Activated CD4-positive, alpha-beta T cell treated with anti-CD3 and anti-CD28 coated beads for 24 hours (primary cell): ENCODE results near the gene PI16.
"Not testable (repeated sequence)": the region's sequence is repeated elsewhere in the genome, so short reads cannot be mapped to it uniquely, and the experiment has no call there.

ENCODE experiments used
- DNase-seq, 2 donors: peaks; one replicate each; pipeline ENCODE4 v3.0.0-alpha.2; 2020; ENCODE audit warnings: low read depth in 2 of 2

The PI16 gene

GRCh38 chr6:36929152-36929551 lies 25.4 kb upstream of the PI16 start:
- no peak for DNase-seq

DNA sequence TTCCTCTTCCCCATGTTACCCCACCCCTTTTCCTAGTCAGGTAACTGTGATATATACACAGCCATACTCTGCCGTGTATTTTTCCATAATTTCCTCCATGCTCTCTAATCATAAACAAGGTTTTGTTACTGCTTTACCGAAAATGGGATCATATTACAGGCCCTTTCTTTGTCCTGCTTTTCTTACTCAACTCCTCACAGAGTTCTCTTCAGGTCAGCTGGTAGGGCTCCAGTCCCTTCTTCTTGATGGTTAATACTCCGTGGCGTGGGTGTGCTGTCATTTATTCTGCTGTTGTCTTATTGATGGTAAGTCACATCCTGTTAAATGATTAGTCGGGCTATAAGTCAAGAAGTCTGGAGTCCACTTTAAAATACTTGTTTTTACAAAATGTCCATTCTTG lies 24.9 kb upstream of the PI16 start:
- no peak for DNase-seq

GRCh38 chr6:36930483-36930882 lies 24.1 kb upstream of the PI16 start:
- DNase-seq: no peak

GRCh38 chr6:36933102-36933501 lies 21.4 kb upstream of the PI16 start:
- no peak for DNase-seq

DNA sequence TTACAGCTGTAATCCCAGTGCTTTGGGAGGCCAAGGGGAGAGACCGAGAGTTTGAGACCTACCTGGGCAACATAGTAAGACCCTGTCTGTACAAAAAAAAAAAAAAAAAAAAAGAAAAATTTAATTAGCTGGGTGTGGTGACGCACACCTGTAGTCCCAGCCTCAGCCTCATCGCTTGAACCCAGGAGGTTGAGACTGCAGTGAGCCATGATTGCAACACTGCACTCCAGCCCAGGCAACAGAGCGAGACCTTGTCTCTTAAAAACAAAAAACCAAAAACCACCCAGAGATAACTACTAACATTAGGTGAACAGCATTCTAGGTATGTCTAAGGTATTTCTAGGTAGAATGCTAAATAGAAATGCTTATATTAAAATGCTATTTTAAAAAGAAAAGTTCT lies 21.0 kb upstream of the PI16 start:
- no peak for DNase-seq

- DNase-seq: no peak
Observed at GRCh38 chr6:36934901-36935300, 19.6 kb upstream of the PI16 start.

DNA sequence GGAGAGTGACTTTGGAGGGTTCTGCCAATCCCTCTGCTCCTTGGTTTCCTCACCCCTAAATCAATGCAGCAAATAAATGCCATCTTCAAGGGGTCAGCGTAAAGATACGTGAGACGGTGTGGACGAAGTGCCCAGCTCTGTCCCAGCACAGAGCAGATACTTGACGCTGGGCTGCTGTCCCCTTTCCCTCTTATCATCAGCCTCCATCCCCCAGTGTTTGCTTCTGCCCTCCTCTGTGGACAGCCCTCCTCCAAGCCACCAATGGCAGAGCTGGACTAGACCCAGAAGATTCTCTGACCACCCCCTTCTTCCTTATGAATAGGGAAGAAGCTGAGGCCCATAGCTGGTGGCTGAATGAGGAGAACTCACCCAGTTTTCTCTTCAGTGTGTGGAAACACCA lies 17.7 kb upstream of the PI16 start:
- DNase-seq: no peak

DNA sequence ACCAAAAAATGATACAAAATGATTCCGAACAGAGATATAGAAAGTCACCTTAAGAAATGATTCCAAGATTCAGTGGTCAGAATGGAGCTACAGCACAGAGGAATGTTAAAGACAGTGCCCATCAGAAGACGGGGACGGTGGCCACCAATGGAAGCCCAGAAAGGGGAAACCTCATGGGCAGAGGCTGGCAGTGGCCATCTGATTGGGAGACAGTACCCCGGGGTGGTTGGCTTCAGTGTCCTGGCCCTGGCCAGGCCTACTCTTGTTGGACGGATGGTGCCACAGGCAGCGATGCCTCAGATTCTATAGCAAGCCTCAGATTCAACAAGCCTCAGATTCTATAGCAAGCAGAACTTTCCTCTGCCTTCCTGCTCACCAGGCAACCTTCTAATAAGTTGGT lies 16.6 kb upstream of the PI16 start:
- DNase-seq: no peak

DNA sequence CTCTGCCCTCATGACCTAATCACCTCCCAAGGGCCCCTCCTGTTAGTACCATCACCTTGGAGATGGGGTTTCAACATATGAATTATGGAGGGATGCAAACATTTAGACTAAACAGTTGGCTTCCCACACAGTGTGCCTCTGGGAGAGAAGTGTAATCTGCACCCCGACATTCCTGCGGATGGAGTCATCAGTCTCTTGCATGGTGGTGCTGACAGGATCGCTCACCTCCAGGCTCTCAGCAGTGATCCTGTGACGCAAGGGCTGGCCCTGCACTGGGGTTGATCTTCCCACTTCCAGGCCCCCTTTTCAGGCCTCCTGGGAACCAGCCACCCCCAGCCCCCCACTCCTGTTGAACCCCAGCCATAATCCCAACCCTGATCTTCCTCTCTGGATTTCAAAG lies 16.0 kb upstream of the PI16 start:
- no peak for DNase-seq

DNA sequence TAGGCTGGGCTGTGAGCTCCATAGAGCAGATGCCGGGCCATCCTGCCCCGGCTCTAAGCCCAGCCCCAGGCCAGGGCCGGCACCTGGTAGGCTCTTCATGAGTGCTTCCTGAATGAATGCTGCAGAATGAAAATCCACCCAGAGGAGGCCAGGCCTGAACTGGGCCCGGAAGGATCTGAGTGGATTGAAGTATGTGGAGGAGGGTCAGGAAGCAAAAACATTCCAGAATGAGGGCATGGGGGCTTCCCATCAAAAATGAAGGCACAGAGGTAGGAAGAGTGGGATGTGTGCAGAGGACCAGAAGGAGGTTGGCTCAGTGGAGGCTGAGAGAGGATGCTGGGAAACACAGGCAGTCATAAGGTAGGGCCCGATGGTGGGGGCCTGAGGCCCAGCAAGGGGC lies 15.5 kb upstream of the PI16 start:
- DNase-seq: not testable (repeated sequence)

DNA sequence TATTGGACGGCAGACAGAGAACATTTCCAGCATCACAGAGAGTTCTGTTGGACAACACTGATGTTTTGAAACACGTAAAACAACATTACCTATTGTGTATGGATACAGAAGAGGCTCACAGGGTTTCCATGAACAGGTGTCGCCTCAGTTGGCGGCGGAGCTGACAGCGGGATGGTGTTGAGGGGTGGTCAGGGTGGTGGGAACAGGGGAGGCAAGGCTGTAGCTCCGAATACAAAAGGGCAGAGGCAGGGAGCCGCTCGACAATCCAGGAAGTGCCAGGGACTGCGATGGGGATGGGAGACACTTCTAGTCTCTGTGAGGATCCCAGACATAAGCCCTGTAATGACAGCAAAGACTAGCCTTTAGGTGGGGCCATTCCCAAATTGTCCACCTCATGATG lies 14.5 kb upstream of the PI16 start:
- no peak for DNase-seq

- not testable (repeated sequence) for DNase-seq
Observed at GRCh38 chr6:36941561-36941960, 13.0 kb upstream of the PI16 start.

DNA sequence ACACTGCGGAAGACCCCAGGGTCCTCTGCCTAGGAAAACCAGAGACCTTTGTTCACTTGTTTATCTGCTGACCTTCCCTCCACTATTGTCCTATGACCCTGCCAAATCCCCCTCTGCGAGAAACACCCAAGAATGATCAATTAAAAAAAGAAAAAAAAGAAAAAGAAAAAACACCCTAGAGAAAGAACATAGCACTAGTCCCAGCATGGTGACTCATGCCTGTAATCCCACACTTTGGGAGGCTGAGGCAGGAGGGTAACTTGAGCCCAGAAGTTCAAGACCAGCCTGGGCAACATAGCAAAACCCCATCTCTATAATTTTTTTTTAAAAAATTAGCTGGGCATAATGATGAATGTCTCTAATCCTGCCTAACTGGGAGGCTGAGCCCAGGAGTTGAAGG lies 12.2 kb upstream of the PI16 start:
- not testable (repeated sequence) for DNase-seq

DNA sequence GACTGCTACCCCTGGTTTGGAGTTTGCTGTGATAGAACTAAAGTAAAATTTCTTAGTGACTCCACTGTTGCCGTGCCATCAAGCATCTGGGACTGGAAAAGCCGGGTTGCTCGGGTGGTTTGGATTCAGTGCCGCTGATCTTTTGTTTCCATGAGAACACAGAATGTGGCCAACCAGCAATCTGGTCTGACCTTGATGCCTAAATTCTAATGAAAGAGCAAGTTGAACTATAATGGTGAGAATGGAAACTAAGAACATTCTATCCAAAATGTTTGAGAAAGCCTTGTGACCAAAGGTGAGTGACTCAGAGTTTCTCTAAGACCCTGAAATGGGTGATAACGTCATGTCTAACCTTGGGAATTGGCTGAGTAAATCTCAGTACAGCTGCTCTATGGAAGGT lies 9.9 kb upstream of the PI16 start:
- no peak for DNase-seq

GRCh38 chr6:36945301-36945700 lies 9.2 kb upstream of the PI16 start:
- no peak for DNase-seq

- no peak for DNase-seq
Observed at GRCh38 chr6:36946526-36946925, 8.0 kb upstream of the PI16 start.

- DNase-seq: no peak
Observed at GRCh38 chr6:36947570-36948351, 6.8 kb upstream of the PI16 start.

GRCh38 chr6:36949076-36949475 lies 5.5 kb upstream of the PI16 start:
- not testable (repeated sequence) for DNase-seq

GRCh38 chr6:36949636-36950035 lies 4.9 kb upstream of the PI16 start:
- DNase-seq: no peak

DNA sequence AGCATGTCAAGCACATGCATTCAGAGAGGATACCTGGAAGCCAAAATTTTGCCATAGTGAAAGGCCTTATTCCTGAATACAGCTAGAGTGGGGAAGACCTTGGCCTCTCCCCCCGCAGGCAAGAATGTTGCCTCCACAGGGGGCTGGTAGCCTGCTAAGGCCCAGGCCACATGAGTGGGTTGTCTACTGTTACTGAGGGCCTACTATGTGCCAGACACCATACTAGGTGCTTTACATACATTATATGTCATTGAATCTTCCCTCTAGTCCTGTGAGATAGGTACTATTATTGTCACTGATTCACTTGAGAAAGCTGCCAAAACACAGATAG lies 642 bp upstream of the PI16 start:
- DNase-seq: no peak

GRCh38 chr6:36955136-36955535 lies 598 bp downstream of the PI16 start:
- DNase-seq: no peak

DNA sequence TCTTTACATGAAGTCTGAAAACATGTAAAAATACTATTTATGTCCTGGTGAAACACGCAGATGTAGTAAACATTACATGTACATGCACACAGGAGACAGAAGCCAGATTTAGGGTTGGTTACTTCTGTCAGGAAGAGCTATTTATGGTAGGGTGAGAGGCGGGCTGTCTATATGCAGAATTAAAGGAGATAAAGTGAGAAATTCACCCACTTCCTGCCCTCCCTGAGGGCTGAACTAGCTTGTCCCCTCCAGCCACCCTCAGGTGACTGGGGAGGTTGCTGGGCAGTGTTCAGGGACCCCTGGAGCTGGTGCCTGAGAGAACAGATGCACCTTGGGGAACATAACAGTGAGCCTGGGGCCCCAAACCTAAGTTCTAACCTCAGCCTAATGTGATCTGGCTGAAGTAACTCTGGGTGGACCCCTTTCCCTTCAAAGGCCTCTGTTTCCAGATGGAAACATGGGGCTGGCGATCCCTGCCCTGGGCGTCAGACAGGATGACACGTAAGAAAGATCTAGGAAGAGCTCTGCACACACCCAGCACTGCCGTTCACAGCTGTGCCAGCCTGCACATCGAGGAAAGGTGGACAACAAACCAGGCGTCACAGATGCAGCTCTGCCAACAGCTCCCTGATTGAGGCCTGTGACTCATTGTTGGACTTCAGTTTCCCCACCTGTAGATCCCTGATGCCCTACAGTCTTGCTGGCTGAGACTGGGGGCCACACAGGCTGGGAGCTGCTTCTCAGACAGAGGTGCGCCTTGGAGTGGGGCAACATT lies 1.3 kb downstream of the PI16 start:
- DNase-seq: no peak

- DNase-seq: no peak
Observed at GRCh38 chr6:36956446-36956820, 1.9 kb downstream of the PI16 start.
